Astrocyte (in vitro differentiated cells and primary cell): ENCODE results near the gene GALNT18.

Experiments
- CTCF ChIP-seq: IDR thresholded peaks from 2 replicates; pipeline ENCODE4 v1.5.1; 2011; ENCODE audit warnings: low read depth, mild to moderate bottlenecking, inconsistent platforms, low read length, moderate library complexity; ENCODE audit not compliant: insufficient read depth
- EZH2 ChIP-seq: IDR thresholded peaks from 2 replicates; pipeline ENCODE4 v1.6.1; 2012; ENCODE audit warnings: mild to moderate bottlenecking, low read length, inconsistent platforms; ENCODE audit not compliant: insufficient read depth

DNA sequence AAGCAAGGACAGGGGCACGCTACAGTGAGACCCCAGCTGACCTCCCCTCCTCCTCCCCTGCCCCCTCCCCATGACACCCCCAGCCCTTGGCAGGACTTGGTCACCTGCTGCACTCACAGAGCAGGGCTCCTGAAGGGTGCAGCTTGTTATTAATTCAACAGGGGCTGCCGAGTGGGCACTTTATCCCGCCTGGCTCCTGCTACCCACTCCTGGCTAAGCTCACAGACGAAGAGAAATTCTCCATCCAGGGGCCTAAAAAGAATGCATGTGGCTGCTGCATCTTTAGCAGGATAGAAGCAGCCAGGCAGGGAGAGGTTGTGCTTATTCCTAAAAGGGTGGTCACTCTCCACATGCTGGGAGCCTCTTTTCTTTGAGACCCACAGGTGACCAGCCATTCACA, 40.3 kb downstream of the GALNT18 start:
- no peak for TF ChIP-seq CTCF
- no peak for TF ChIP-seq EZH2
